CD4-positive, CD25-positive, alpha-beta regulatory T cell (primary cell): ENCODE measurements around the gene SLC9A3. TPM values are rescaled to one million over a fixed set of nuclear protein-coding genes. Genes with fewer than 3 reads are reported as not detected.
A peak's percentile ranks its signal among the peaks of the same experiment; 100 is the strongest.

Experiments
- ATAC-seq, 2 donors: fragments of 150-1000 bp; cut with Tn5 transposase; one replicate each; pipeline ENCODE4 v1.10.0; 2021; ENCODE audit warnings: low read depth in 2 of 2, moderate number of reproducible peaks in 2 of 2, moderate library complexity in 1 of 2
- DNase-seq, 3 donors: peaks; one replicate each; pipeline versions ENCODE4 v3.0.0 to v3.0.0-alpha.2; 2012 to 2022; ENCODE audit warnings: mixed read lengths in 1 of 3
- H3K27ac ChIP-seq: one replicate; pipeline ENCODE4 v1.7.0; 2013; ENCODE audit warnings: mild to moderate bottlenecking, low read length; ENCODE audit not compliant: insufficient read depth, poor library complexity, severe bottlenecking
- H3K27me3 ChIP-seq: one replicate; pipeline ENCODE4 v1.7.0; 2013; ENCODE audit warnings: low read length; ENCODE audit not compliant: control insufficient read depth, insufficient read depth
- H3K36me3 ChIP-seq: one replicate; pipeline ENCODE4 v1.7.0; 2013; ENCODE audit warnings: mild to moderate bottlenecking, low read length, moderate library complexity; ENCODE audit not compliant: control insufficient read depth, insufficient read depth
- H3K4me1 ChIP-seq: 2 replicates; pipeline ENCODE4 v1.7.0; 2013; ENCODE audit warnings: mild to moderate bottlenecking, low read length; ENCODE audit not compliant: insufficient read depth, control insufficient read depth, poor library complexity, severe bottlenecking
- H3K4me3 ChIP-seq: one replicate; pipeline ENCODE4 v1.7.0; 2013; ENCODE audit warnings: low read depth, mild to moderate bottlenecking, low read length, moderate library complexity
- H3K9me3 ChIP-seq, 2 experiments: 1 replicate in 1 of 2; 2 replicates in 1 of 2; pipeline ENCODE4 v1.7.0; 2013; ENCODE audit warnings: low read length in 2 of 2, mild to moderate bottlenecking in 1 of 2, moderate library complexity in 1 of 2; ENCODE audit not compliant: control insufficient read depth in 2 of 2
- H3K27ac Mint-ChIP-seq, 3 donors: one replicate each; pipeline ENCODE4 v1.8.0; 2020 to 2022; ENCODE audit warnings: mild to moderate bottlenecking in 3 of 3, mixed read lengths in 3 of 3, moderate library complexity in 2 of 3
- H3K27me3 Mint-ChIP-seq: one replicate; pipeline ENCODE4 v1.8.0; 2022; ENCODE audit warnings: mild to moderate bottlenecking, mixed read lengths
- H3K36me3 Mint-ChIP-seq: one replicate; pipeline ENCODE4 v1.8.0; 2020; ENCODE audit warnings: mixed read lengths
- H3K4me1 Mint-ChIP-seq, 4 donors: one replicate each; pipeline ENCODE4 v1.8.0; 2020 to 2022; ENCODE audit warnings: mixed read lengths in 4 of 4, mild to moderate bottlenecking in 1 of 4
- H3K4me3 Mint-ChIP-seq, 4 donors: one replicate each; pipeline ENCODE4 v1.8.0; 2020 to 2022; ENCODE audit warnings: mild to moderate bottlenecking in 4 of 4, mixed read lengths in 4 of 4, moderate library complexity in 3 of 4
- H3K9me3 Mint-ChIP-seq, 7 donors: one replicate each; pipeline ENCODE4 v1.8.0; 2020 to 2022; ENCODE audit warnings: mixed read lengths in 7 of 7, mild to moderate bottlenecking in 3 of 7, moderate library complexity in 2 of 7
- polyA plus RNA-seq, 4 donors: library from polyadenylated mRNA; unstranded; fragments of 300-500 nt; fragmentation: Illumina TruSeq; gene quantifications; one replicate each; pipeline ENCODE4 v1.2.3, GENCODE V29; 2021
- total RNA-seq: library from RNA; stranded (reverse); gene quantifications from one replicate; pipeline ENCODE4 v1.2.3, GENCODE V29; 2022

SLC9A3 gene
- total and polyA plus RNA-seq, 5 donors from 2014 or later, result 2.0 to 3.1 (median 2.8) TPM

GRCh38 chr5:569868-570361, 45.7 kb upstream of the SLC9A3 start:
- ATAC-seq (no peak), DNase-seq (no peak)
- H3K4me1 ChIP-seq, result no peaks in the 10 kb centered on the region
- no peaks in the 10 kb centered on the region for H3K27me3 ChIP-seq
- Mint-ChIP-seq H3K4me1 (peaks cover 0 to 5% (median 0%) of the 10 kb centered on the region in 4 donors), H3K27ac (no peak overlapping the region), H3K4me3 (no peak overlapping the region), H3K27me3 (peaks cover 25% of the 10 kb centered on the region), H3K9me3 (peaks cover 0 to 4% (median 0%) of the 10 kb centered on the region in 7 donors), H3K36me3 (no peaks in the 10 kb centered on the region)
- H3K4me3 ChIP-seq, result no peak overlapping the region
- H3K9me3 ChIP-seq, result no peaks in the 10 kb centered on the region
- no peak overlapping the region for H3K27ac ChIP-seq
- H3K36me3 ChIP-seq, result no peaks in the 10 kb centered on the region

- Histone ChIP-seq H3K4me1 (no peaks in the 10 kb centered on the region), H3K9me3 (no peaks in the 10 kb centered on the region), H3K36me3 (no peaks in the 10 kb centered on the region), H3K4me3 (no peak overlapping the region), H3K27ac (no peak overlapping the region), H3K27me3 (no peaks in the 10 kb centered on the region)
- H3K4me1 Mint-ChIP-seq, result peaks cover 0 to 5% (median 0%) of the 10 kb centered on the region in 4 donors
- no peaks in the 10 kb centered on the region for H3K36me3 Mint-ChIP-seq
- H3K27ac Mint-ChIP-seq, result no peak overlapping the region
- ATAC-seq (no peak), DNase-seq (no peak)
- H3K27me3 Mint-ChIP-seq, result peaks cover 25% of the 10 kb centered on the region
- no peak overlapping the region for H3K4me3 Mint-ChIP-seq
- peaks cover 0 to 2% (median 0%) of the 10 kb centered on the region in 7 donors for H3K9me3 Mint-ChIP-seq
These were observed 45.2 kb upstream of the SLC9A3 start for GRCh38 chr5:569358-569867.

- Histone ChIP-seq H3K4me1 (no peaks in the 10 kb centered on the region), H3K36me3 (no peaks in the 10 kb centered on the region), H3K27ac (no peak overlapping the region), H3K9me3 (no peaks in the 10 kb centered on the region), H3K4me3 (no peak overlapping the region), H3K27me3 (no peaks in the 10 kb centered on the region)
- peaks cover 25% of the 10 kb centered on the region for H3K27me3 Mint-ChIP-seq
- H3K4me3 Mint-ChIP-seq, result no peak overlapping the region
- H3K4me1 Mint-ChIP-seq, result peaks cover 0 to 5% (median 0%) of the 10 kb centered on the region in 4 donors
- H3K36me3 Mint-ChIP-seq, result no peaks in the 10 kb centered on the region
- DNase-seq (no peak), ATAC-seq (no peak)
- no peak overlapping the region for H3K27ac Mint-ChIP-seq
- peaks cover 0 to 2% (median 0%) of the 10 kb centered on the region in 7 donors for H3K9me3 Mint-ChIP-seq
These were observed 44.6 kb upstream of the SLC9A3 start for GRCh38 chr5:568809-569208.

- Mint-ChIP-seq H3K27ac (peak overlapping the region in 1 of 3 donors; percentile 26), H3K36me3 (no peaks in the 10 kb centered on the region), H3K27me3 (peaks cover 20% of the 10 kb centered on the region), H3K4me1 (peaks cover 0 to 5% (median 0%) of the 10 kb centered on the region in 4 donors), H3K4me3 (no peak overlapping the region), H3K9me3 (peaks cover 0 to 2% (median 0%) of the 10 kb centered on the region in 7 donors)
- DNase-seq (no peak), ATAC-seq (no peak)
- H3K4me1 ChIP-seq, result no peaks in the 10 kb centered on the region
- H3K9me3 ChIP-seq, result no peaks in the 10 kb centered on the region
- H3K36me3 ChIP-seq, result no peaks in the 10 kb centered on the region
- no peak overlapping the region for H3K4me3 ChIP-seq
- no peaks in the 10 kb centered on the region for H3K27me3 ChIP-seq
- H3K27ac ChIP-seq, result no peak overlapping the region
These were observed 44.0 kb upstream of the SLC9A3 start for GRCh38 chr5:568061-568781.

GRCh38 chr5:567664-568060, 43.4 kb upstream of the SLC9A3 start:
- no peaks in the 10 kb centered on the region for H3K27me3 ChIP-seq
- H3K9me3 ChIP-seq, result no peaks in the 10 kb centered on the region
- H3K36me3 ChIP-seq, result no peaks in the 10 kb centered on the region
- H3K27ac Mint-ChIP-seq, result no peak overlapping the region
- H3K4me1 ChIP-seq, result no peaks in the 10 kb centered on the region
- no peak for DNase-seq
- no peak for ATAC-seq
- peaks cover 0 to 2% (median 0%) of the 10 kb centered on the region in 7 donors for H3K9me3 Mint-ChIP-seq
- peaks cover 16% of the 10 kb centered on the region for H3K27me3 Mint-ChIP-seq
- H3K36me3 Mint-ChIP-seq, result no peaks in the 10 kb centered on the region
- H3K27ac ChIP-seq, result no peak overlapping the region
- H3K4me1 Mint-ChIP-seq, result peaks cover 0 to 5% (median 0%) of the 10 kb centered on the region in 4 donors
- no peak overlapping the region for H3K4me3 Mint-ChIP-seq
- H3K4me3 ChIP-seq, result no peak overlapping the region

GRCh38 chr5:566636-567309, 42.5 kb upstream of the SLC9A3 start:
- no peak overlapping the region for H3K27ac Mint-ChIP-seq
- H3K27me3 Mint-ChIP-seq, result peaks cover 16% of the 10 kb centered on the region
- peaks cover 0 to 2% (median 0%) of the 10 kb centered on the region in 7 donors for H3K9me3 Mint-ChIP-seq
- H3K4me1 ChIP-seq, result no peaks in the 10 kb centered on the region
- H3K27ac ChIP-seq, result no peak overlapping the region
- H3K4me1 Mint-ChIP-seq, result peaks cover 0 to 5% (median 0%) of the 10 kb centered on the region in 4 donors
- H3K4me3 Mint-ChIP-seq, result no peak overlapping the region
- no peaks in the 10 kb centered on the region for H3K27me3 ChIP-seq
- H3K9me3 ChIP-seq, result no peaks in the 10 kb centered on the region
- H3K36me3 ChIP-seq, result no peaks in the 10 kb centered on the region
- no peak for DNase-seq
- H3K4me3 ChIP-seq, result no peak overlapping the region
- H3K36me3 Mint-ChIP-seq, result no peaks in the 10 kb centered on the region
- ATAC-seq, result no peak

GRCh38 chr5:565782-566440, 41.7 kb upstream of the SLC9A3 start:
- DNase-seq, result no peak
- peaks cover 16% of the 10 kb centered on the region for H3K27me3 Mint-ChIP-seq
- peaks cover 0 to 2% (median 0%) of the 10 kb centered on the region in 7 donors for H3K9me3 Mint-ChIP-seq
- Histone ChIP-seq H3K36me3 (no peaks in the 10 kb centered on the region), H3K9me3 (no peaks in the 10 kb centered on the region), H3K27ac (no peak overlapping the region), H3K4me1 (no peaks in the 10 kb centered on the region), H3K4me3 (no peak overlapping the region), H3K27me3 (no peaks in the 10 kb centered on the region)
- no peak for ATAC-seq
- H3K36me3 Mint-ChIP-seq, result no peaks in the 10 kb centered on the region
- H3K27ac Mint-ChIP-seq, result no peak overlapping the region
- H3K4me3 Mint-ChIP-seq, result no peak overlapping the region
- peaks cover 0 to 5% (median 0%) of the 10 kb centered on the region in 4 donors for H3K4me1 Mint-ChIP-seq
